Kidney (tissue), 14 donors: Measurements from ENCODE around the gene CABP4. TPM values are rescaled to one million over a fixed set of nuclear protein-coding genes. Genes with fewer than 3 reads are reported as not detected.

Experiments
- DNase-seq, 5 donors: peaks; one replicate each; pipeline ENCODE4 v3.0.0-alpha.2; 2013 to 2020
- FAIRE-seq: peaks from 2 replicates; lab custom pipeline; 2012; peaks lifted over from hg19 to GRCh38; lab: Jason Lieb, UNC
- H3K27ac ChIP-seq, 2 donors: one replicate each; pipeline ENCODE4 v1.7.0; 2013; ENCODE audit warnings: low read depth in 2 of 2, low read length in 2 of 2, inconsistent platforms in 1 of 2
- H3K27me3 ChIP-seq: one replicate; pipeline ENCODE4 v1.7.1; 2013; ENCODE audit warnings: low read length, inconsistent platforms; ENCODE audit not compliant: control insufficient read depth, insufficient read depth
- H3K36me3 ChIP-seq, 3 donors: one replicate each; pipeline versions ENCODE4 v1.7.0 to v1.7.1; 2013; ENCODE audit warnings: low read length in 3 of 3, control low read depth in 1 of 3, inconsistent platforms in 1 of 3; ENCODE audit not compliant: insufficient read depth in 3 of 3, control insufficient read depth in 2 of 3
- H3K4me1 ChIP-seq, 3 donors: one replicate each; pipeline versions ENCODE4 v1.7.0 to v1.7.1; 2013; ENCODE audit warnings: low read length in 3 of 3, inconsistent platforms in 1 of 3, low read depth in 1 of 3; ENCODE audit not compliant: control insufficient read depth in 2 of 3, insufficient read depth in 2 of 3
- H3K4me3 ChIP-seq, 3 donors: one replicate each; pipeline versions ENCODE4 v1.7.0 to v1.8.1; 2013; ENCODE audit warnings: low read length in 3 of 3, control low read depth in 1 of 3, inconsistent platforms in 1 of 3
- H3K9ac ChIP-seq, 3 donors: one replicate each; pipeline versions ENCODE4 v1.7.0 to v1.7.1; 2013; ENCODE audit warnings: low read length in 3 of 3, control low read depth in 1 of 3, inconsistent platforms in 1 of 3
- H3K9me3 ChIP-seq, 3 donors: one replicate each; pipeline versions ENCODE4 v1.7.0 to v1.7.1; 2013; ENCODE audit warnings: low read length in 3 of 3, control low read depth in 1 of 3, inconsistent platforms in 1 of 3; ENCODE audit not compliant: control insufficient read depth in 2 of 3, insufficient read depth in 1 of 3
- CTCF ChIP-seq: IDR thresholded peaks from 3 replicates; pipeline ENCODE4 v1.5.1; 2012; ENCODE audit warnings: mild to moderate bottlenecking, moderate library complexity, borderline replicate concordance; ENCODE audit not compliant: insufficient read depth; ENCODE audit errors: extremely low read depth
- intact Hi-C: fragments of 100-400 bp; cut with DNase I; formaldehyde crosslinking; loops from one replicate; pipeline ENCODE4 v1.11.1; 2022
- polyA plus RNA-seq: library from polyadenylated mRNA; stranded (reverse); fragments of 350-450 nt; fragmentation: Illumina TruSeq; extraction: RNeasy Lipid Tissue Mini Kit (QIAGEN cat#74804); gene quantifications from one replicate; pipeline ENCODE4 v1.2.3, GENCODE V29; 2014; ENCODE audit warnings: low read depth, low replicate concordance; ENCODE audit not compliant: insufficient read depth
- total RNA-seq: library from RNA; stranded (reverse); fragmentation: NEBNext Ultra II Directional; extraction: Animal tissue kit (Norgen Biotek cat#: 25700); gene quantifications from one replicate; pipeline ENCODE4 v1.2.1, GENCODE V29; 2021
- donor health status: control.
- donor health status: control.
- donor health status: control.
- donor health status: control.
- donor health status: control.
- donor health status: DM: yes; HTN: yes; CAD: no.
- donor health status: Normal renal cell carcinoma (clear cell type).

The CABP4 gene
- total and polyA plus RNA-seq, 2 donors from 2014 or later, result 0.49 to 3.1 TPM

GRCh38 chr11:67450796-67451657 lies 4.1 kb upstream of the CABP4 start:
- no peak overlapping the region for H3K4me3 ChIP-seq
- no peaks in the 10 kb centered on the region for H3K9me3 ChIP-seq
- H3K27me3 ChIP-seq, result no peaks in the 10 kb centered on the region
- FAIRE-seq (no peak), DNase-seq (peak in 1 of 5 donors; percentile 68)
- intact Hi-C loops, result no loop called here
- TF ChIP-seq CTCF, result no peak
- peaks cover 0 to 3% (median 2%) of the 10 kb centered on the region in 3 donors for H3K4me1 ChIP-seq
- H3K27ac ChIP-seq, result no peak overlapping the region
- H3K36me3 ChIP-seq, result no peaks in the 10 kb centered on the region
- no peak overlapping the region for H3K9ac ChIP-seq

GRCh38 chr11:67451658-67451976 lies 3.5 kb upstream of the CABP4 start:
- H3K27ac ChIP-seq, result no peak overlapping the region
- no peaks in the 10 kb centered on the region for H3K27me3 ChIP-seq
- H3K9me3 ChIP-seq, result no peaks in the 10 kb centered on the region
- intact Hi-C loops, result no loop called here
- FAIRE-seq (no peak), DNase-seq (peak in 1 of 5 donors; percentile 63)
- no peak overlapping the region for H3K4me3 ChIP-seq
- TF ChIP-seq CTCF, result no peak
- no peak overlapping the region for H3K9ac ChIP-seq
- peaks cover 0 to 3% (median 2%) of the 10 kb centered on the region in 3 donors for H3K4me1 ChIP-seq
- no peaks in the 10 kb centered on the region for H3K36me3 ChIP-seq

- Histone ChIP-seq H3K27me3 (no peaks in the 10 kb centered on the region), H3K36me3 (no peaks in the 10 kb centered on the region), H3K4me1 (peaks cover 0 to 3% (median 2%) of the 10 kb centered on the region in 3 donors), H3K9me3 (no peaks in the 10 kb centered on the region), H3K4me3 (no peak within 1 kb of the TSS), H3K27ac (no peak within 1 kb of the TSS), H3K9ac (no peak within 1 kb of the TSS)
- no peak for TF ChIP-seq CTCF
- FAIRE-seq (no peak), DNase-seq (peak in 1 of 5 donors; percentile 78)
- intact Hi-C loops, result no loop called here
Observed at GRCh38 chr11:67452141-67452952, 2.8 kb upstream of the CABP4 start, which contains the start of gene GPR152. GPR152 (minus strand) TSS chr11:67452729; CDS start chr11:67452724, 5 bp downstream.
